ENCODE data around the gene XPO6. TPM values are rescaled to one million over a fixed set of nuclear protein-coding genes. Genes with fewer than 3 reads are reported as not detected.

The XPO6 gene
- polyA plus RNA-seq, 1 donor (not counting 4 experiments of a cell fraction or from before 2014, with no cell fraction given) = 127 TPM

DNA sequence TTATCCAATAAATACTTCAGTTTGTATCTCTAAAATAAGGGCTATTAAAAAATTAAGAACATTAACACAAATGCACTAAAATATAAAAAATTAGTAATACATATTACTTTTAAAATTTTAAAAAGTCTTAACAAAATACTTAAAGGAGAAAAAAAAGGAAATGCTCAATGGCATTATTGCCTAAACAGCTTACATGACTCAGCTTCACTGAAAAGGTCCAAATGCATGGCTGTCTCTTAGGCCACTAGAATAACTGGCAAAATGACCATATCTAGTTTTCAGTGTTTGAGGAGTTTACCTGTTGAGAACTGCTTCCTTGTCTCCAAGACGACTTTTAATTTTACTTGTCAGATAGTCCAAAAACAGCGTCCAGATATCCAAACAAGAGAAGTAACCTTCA lies 66.0 kb downstream of the XPO6 start:
- no peaks in the 10 kb centered on the region for H3K27me3 ChIP-seq (ENCODE audit: control insufficient read depth, extremely low read depth, insufficient read depth, low read length)
- H3K4me1 ChIP-seq (ENCODE audit: control insufficient read depth, extremely low read depth, insufficient read depth, low read length) = no peaks in the 10 kb centered on the region
- H3K36me3 ChIP-seq (ENCODE audit: control insufficient read depth in 2 of 2, extremely low read depth in 1 of 2, insufficient read depth in 2 of 2, low read length in 2 of 2) = peaks cover 19 to 35% of the 10 kb centered on the region in 2 experiments
- H3K9me1 ChIP-seq (ENCODE audit: control insufficient read depth, extremely low read depth, insufficient read depth, low read length) = no peaks in the 10 kb centered on the region
- H2AFZ ChIP-seq (ENCODE audit: control insufficient read depth, low read length) = no peak overlapping the region
- DNase-seq (ENCODE audit: low read depth, low spot score) = no peak
- H3K9me3 ChIP-seq (ENCODE audit: control insufficient read depth, low read depth, low read length) = no peaks in the 10 kb centered on the region
- peaks cover 3% of the 10 kb centered on the region for H4K20me1 ChIP-seq (ENCODE audit: control insufficient read depth, extremely low read depth, insufficient read depth, low read length)
- H3K4me3 ChIP-seq (ENCODE audit: control insufficient read depth in 2 of 3, extremely low read depth in 1 of 3, insufficient read depth in 2 of 3, low read depth in 1 of 3, low read length in 3 of 3) = no peak overlapping the region
- TF ChIP-seq EZH2 (IDR thresholded peaks at IDR 0.05; ENCODE audit: low read length) = no peak
- FAIRE-seq = no peak
- no peak overlapping the region for H3K4me2 ChIP-seq (ENCODE audit: control insufficient read depth, extremely low read depth, insufficient read depth, low read depth, low read length)
- H3K9ac ChIP-seq (ENCODE audit: control insufficient read depth, extremely low read depth, insufficient read depth, low read length) = no peak overlapping the region
- H3K27ac ChIP-seq (ENCODE audit: control insufficient read depth, insufficient read depth, low read length) = no peak overlapping the region
- dilution Hi-C loops (cut with MboI; ENCODE audit: extremely low pct_ligation_motif_present, low sequenced_read_pairs) = no loop called here
- H3K79me2 ChIP-seq (ENCODE audit: control insufficient read depth, insufficient read depth, low read length) = peaks cover 13% of the 10 kb centered on the region

DNA sequence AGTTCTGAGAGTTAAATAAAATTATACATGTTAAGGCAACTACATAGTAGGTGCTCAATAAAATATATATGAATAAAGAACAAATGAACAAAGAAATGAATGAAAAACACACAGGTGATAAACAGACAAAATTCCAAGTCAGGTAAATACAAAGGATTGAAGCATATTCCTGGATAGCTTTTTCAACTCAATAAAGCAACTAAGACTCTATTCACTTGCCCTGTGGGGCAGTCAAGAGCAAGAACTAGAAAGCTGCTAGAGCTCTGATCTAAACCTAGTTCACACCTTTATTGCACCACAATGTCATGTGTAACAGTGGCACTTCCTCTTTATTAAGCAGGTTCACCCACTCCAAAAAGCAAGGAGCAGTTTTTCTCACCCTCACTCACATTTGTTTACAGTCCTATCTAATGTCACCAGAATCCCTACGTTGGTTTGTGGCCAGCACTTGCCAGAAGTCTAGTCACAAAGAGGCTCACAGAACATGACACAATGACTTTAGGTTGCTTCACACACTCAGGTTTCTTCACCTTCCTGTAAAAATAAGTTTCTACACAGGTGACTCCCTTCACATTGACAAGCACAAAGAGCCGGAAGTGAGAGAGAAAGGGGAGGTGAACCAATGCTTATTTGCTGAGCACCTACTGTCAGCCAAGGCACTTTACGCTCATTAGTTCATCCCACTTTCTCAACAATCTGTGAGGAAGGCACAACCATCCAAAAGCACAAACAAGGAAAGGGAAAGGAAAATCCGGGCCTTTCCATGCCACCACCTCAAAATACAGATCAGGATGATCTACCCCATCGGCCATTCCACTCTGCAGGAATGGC lies 70.8 kb downstream of the XPO6 start:
- no peaks in the 10 kb centered on the region for H3K4me1 ChIP-seq (ENCODE audit: control insufficient read depth, extremely low read depth, insufficient read depth, low read length)
- no peak overlapping the region for H3K4me2 ChIP-seq (ENCODE audit: control insufficient read depth, extremely low read depth, insufficient read depth, low read depth, low read length)
- no peak overlapping the region for H2AFZ ChIP-seq (ENCODE audit: control insufficient read depth, low read length)
- peaks cover 15 to 23% of the 10 kb centered on the region in 2 experiments for H3K36me3 ChIP-seq (ENCODE audit: control insufficient read depth in 2 of 2, extremely low read depth in 1 of 2, insufficient read depth in 2 of 2, low read length in 2 of 2)
- no peaks in the 10 kb centered on the region for H3K9me1 ChIP-seq (ENCODE audit: control insufficient read depth, extremely low read depth, insufficient read depth, low read length)
- DNase-seq (ENCODE audit: low read depth, low spot score) (no peak), FAIRE-seq (no peak)
- no peaks in the 10 kb centered on the region for H4K20me1 ChIP-seq (ENCODE audit: control insufficient read depth, extremely low read depth, insufficient read depth, low read length)
- no peak overlapping the region for H3K9ac ChIP-seq (ENCODE audit: control insufficient read depth, extremely low read depth, insufficient read depth, low read length)
- H3K27ac ChIP-seq (ENCODE audit: control insufficient read depth, insufficient read depth, low read length) = peak overlapping the region; percentile 45
- dilution Hi-C loops (cut with MboI; ENCODE audit: extremely low pct_ligation_motif_present, low sequenced_read_pairs) = no loop called here
- H3K4me3 ChIP-seq (ENCODE audit: control insufficient read depth in 2 of 3, extremely low read depth in 1 of 3, insufficient read depth in 2 of 3, low read depth in 1 of 3, low read length in 3 of 3) = no peak overlapping the region
- H3K27me3 ChIP-seq (ENCODE audit: control insufficient read depth, extremely low read depth, insufficient read depth, low read length) = no peaks in the 10 kb centered on the region
- no peak for TF ChIP-seq EZH2 (IDR thresholded peaks at IDR 0.05; ENCODE audit: low read length)
- TF ChIP-seq, protein P1, sequence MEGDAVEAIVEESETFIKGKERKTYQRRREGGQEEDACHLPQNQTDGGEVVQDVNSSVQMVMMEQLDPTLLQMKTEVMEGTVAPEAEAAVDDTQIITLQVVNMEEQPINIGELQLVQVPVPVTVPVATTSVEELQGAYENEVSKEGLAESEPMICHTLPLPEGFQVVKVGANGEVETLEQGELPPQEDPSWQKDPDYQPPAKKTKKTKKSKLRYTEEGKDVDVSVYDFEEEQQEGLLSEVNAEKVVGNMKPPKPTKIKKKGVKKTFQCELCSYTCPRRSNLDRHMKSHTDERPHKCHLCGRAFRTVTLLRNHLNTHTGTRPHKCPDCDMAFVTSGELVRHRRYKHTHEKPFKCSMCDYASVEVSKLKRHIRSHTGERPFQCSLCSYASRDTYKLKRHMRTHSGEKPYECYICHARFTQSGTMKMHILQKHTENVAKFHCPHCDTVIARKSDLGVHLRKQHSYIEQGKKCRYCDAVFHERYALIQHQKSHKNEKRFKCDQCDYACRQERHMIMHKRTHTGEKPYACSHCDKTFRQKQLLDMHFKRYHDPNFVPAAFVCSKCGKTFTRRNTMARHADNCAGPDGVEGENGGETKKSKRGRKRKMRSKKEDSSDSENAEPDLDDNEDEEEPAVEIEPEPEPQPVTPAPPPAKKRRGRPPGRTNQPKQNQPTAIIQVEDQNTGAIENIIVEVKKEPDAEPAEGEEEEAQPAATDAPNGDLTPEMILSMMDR (optimal IDR thresholded peaks at IDR 0.05 in 1 of 3, IDR thresholded peaks at IDR 0.05 in 1 of 3, conservative IDR thresholded peaks at IDR 0.05 in 1 of 3; ENCODE audit: extremely low read depth in 1 of 3, insufficient read depth in 2 of 3, low read length in 3 of 3) = no peak
- H3K79me2 ChIP-seq (ENCODE audit: control insufficient read depth, insufficient read depth, low read length) = peaks cover 17% of the 10 kb centered on the region
- H3K9me3 ChIP-seq (ENCODE audit: control insufficient read depth, low read depth, low read length) = no peaks in the 10 kb centered on the region
